Transverse colon (tissue), 4 donors: ENCODE data around the gene LAMTOR4. TPM values are rescaled to one million over a fixed set of nuclear protein-coding genes. Genes with fewer than 3 reads are reported as not detected.
A peak's percentile ranks its signal among the peaks of the same experiment; 100 is the strongest.

Experiments used
- DNase-seq: peaks from one replicate; pipeline ENCODE4 v3.0.0-alpha.2; 2019
- H3K27ac ChIP-seq, 4 donors: fragments of 200-600 bp; sonication (generic); 2 replicates each; pipeline ENCODE4 v1.5.1; 2016 to 2018; ENCODE audit warnings: inconsistent platforms in 4 of 4
- H3K27me3 ChIP-seq: fragments of 200-600 bp; sonication (generic); 2 replicates; pipeline ENCODE4 v1.5.1; 2017; ENCODE audit warnings: inconsistent platforms
- H3K36me3 ChIP-seq, 4 donors: fragments of 200-600 bp; sonication (generic); 2 replicates each; pipeline ENCODE4 v1.5.1; 2017 to 2019; ENCODE audit warnings: inconsistent platforms in 4 of 4
- H3K4me1 ChIP-seq, 4 donors: fragments of 200-600 bp; sonication (generic); 2 replicates each; pipeline ENCODE4 v1.5.1; 2017 to 2020; ENCODE audit warnings: inconsistent platforms in 4 of 4
- H3K4me3 ChIP-seq, 4 donors: fragments of 200-600 bp; sonication (generic); 1 replicate in 1 of 4; 2 replicates in 3 of 4; pipeline versions ENCODE4 v1.5.1 to v1.6.1; 2017 to 2019; ENCODE audit warnings: inconsistent platforms in 4 of 4
- H3K9me3 ChIP-seq, 2 donors: fragments of 200-600 bp; sonication (generic); 2 replicates each; pipeline ENCODE4 v1.5.1; 2017 to 2019; ENCODE audit warnings: inconsistent platforms in 2 of 2
- CTCF ChIP-seq, 5 experiments: fragments of 200-600 bp in 3 of 5; fragments of 450-650 bp in 2 of 5; sonication (generic) in 3 of 5; IDR thresholded peaks; 1 replicate in 2 of 5; 2 replicates in 3 of 5; pipeline ENCODE4 v1.5.1; 2016 to 2017; ENCODE audit warnings: antibody characterized with exemption in 5 of 5, inconsistent platforms in 3 of 5, mild to moderate bottlenecking in 2 of 5, moderate library complexity in 1 of 5
- EP300 ChIP-seq: sonication (generic); formaldehyde crosslinking; IDR thresholded peaks from one replicate; pipeline ENCODE4 v1.6.1; 2017; ENCODE audit warnings: antibody characterized with exemption, low read depth
- POLR2A ChIP-seq: fragments of 450-650 bp; IDR thresholded peaks from one replicate; pipeline ENCODE4 v1.6.1; 2016; ENCODE audit warnings: antibody characterized with exemption, mild to moderate bottlenecking, moderate library complexity
- POLR2AphosphoS5 ChIP-seq, 3 donors: sonication (generic); formaldehyde crosslinking; IDR thresholded peaks; one replicate each; pipeline ENCODE4 v1.6.1; 2016; ENCODE audit warnings: antibody characterized with exemption in 3 of 3
- WGBS, 2 donors: methylation state at CpG; one replicate each; pipeline ENCODE4 v1.1.5; 2018; ENCODE audit warnings: low coverage in 1 of 2; 5-methylcytosine and 5-hydroxymethylcytosine counted together
- in situ Hi-C, 4 donors: fragments of 200-750 bp; cut with MboI; loops; one replicate each; pipeline versions ENCODE4 v1.15.0 to v1.15.1; 2017; ENCODE audit warnings: low sequenced_read_pairs in 3 of 4, low pct_ligation_motif_present in 1 of 4, low pct_unique_long_range_greater_than_20kb in 1 of 4
- intact Hi-C: fragments of 100-400 bp; cut with DNase I; formaldehyde crosslinking; loops from one replicate; pipeline ENCODE4 v1.15.1; 2023; ENCODE audit warnings: low total_unique reads
- total RNA-seq, 4 donors: library from RNA; depleted of rRNA; stranded (reverse); fragments of >200 nt; gene quantifications; one replicate each; pipeline ENCODE4 v1.1.0, GENCODE V29; 2016

LAMTOR4 gene
- total RNA-seq, 4 donors from 2014 or later: 105 to 403 (median 256) TPM

GRCh38 chr7:100157334-100158228 lies 8.9 kb downstream of the LAMTOR4 start:
- Histone ChIP-seq H3K4me3 (peak overlapping the region; percentile 36 to 92 (median 74)), H3K27me3 (no peaks in the 10 kb centered on the region), H3K9me3 (no peaks in the 10 kb centered on the region), H3K36me3 (peaks cover 0 to 6% (median 0%) of the 10 kb centered on the region in 4 donors), H3K4me1 (peaks cover 24 to 62% (median 51%) of the 10 kb centered on the region in 4 donors), H3K27ac (peak overlapping the region; percentile 79 to 91 (median 90))
- in situ Hi-C loops: no loop called here
- WGBS, 2 donors: 39 to 59% methylated on average over 5 to 17 of the region's 32 CpGs
- peak; percentile 58 for DNase-seq
- intact Hi-C loops: loop anchor here (1.0 kb wide), 1 partner anchor 45 kb away; no protein-coding TSS in a partner anchor
- TF ChIP-seq POLR2A (no peak), CTCF (IDR thresholded peaks at IDR 0.05) (peak in 2 of 5 experiments; percentile 4 to 9)

- WGBS, 2 donors: 2% methylated on average over 73 of the region's 87 CpGs; no CpG with 5 or more reads in 1 of the 2 donors
- intact Hi-C loops: loop anchor here (1.0 kb wide), 1 partner anchor 44 kb away; no protein-coding TSS in a partner anchor
- peaks cover 0 to 6% (median 0%) of the 10 kb centered on the region in 4 donors for H3K36me3 ChIP-seq
- H3K4me3 ChIP-seq: peak within 1 kb of the TSS; percentile 36 to 92 (median 74)
- DNase-seq: peak; percentile 95
- peak within 1 kb of the TSS; percentile 79 to 91 (median 90) for H3K27ac ChIP-seq
- no peaks in the 10 kb centered on the region for H3K27me3 ChIP-seq
- no peaks in the 10 kb centered on the region for H3K9me3 ChIP-seq
- TF ChIP-seq POLR2A (peak; percentile 71), EP300 (no peak), POLR2AphosphoS5 (IDR thresholded peaks at IDR 0.05) (peak; percentile 56 to 81 (median 75)), CTCF (IDR thresholded peaks at IDR 0.05) (peak in 1 of 5 experiments; percentile 15)
- H3K4me1 ChIP-seq: peaks cover 20 to 62% (median 49%) of the 10 kb centered on the region in 4 donors
- in situ Hi-C loops: no loop called here
Measured at GRCh38 chr7:100158229-100159098, 9.7 kb downstream of the LAMTOR4 start, which contains the start of gene TRAPPC14. Gene TRAPPC14, minus strand, starts transcription at chr7:100158723. Its CDS starts 224 bp downstream, at chr7:100158499.

GRCh38 chr7:100159099-100159623 lies 10.4 kb downstream of the LAMTOR4 start:
- TF ChIP-seq EP300: no peak
- no peak for TF ChIP-seq POLR2AphosphoS5 (IDR thresholded peaks at IDR 0.05)
- no peak for TF ChIP-seq POLR2A
- TF ChIP-seq CTCF (IDR thresholded peaks at IDR 0.05): peak in 1 of 5 experiments; percentile 16
- Histone ChIP-seq H3K27ac (peak overlapping the region; percentile 79 to 91 (median 90)), H3K4me1 (peaks cover 20 to 56% (median 45%) of the 10 kb centered on the region in 4 donors), H3K27me3 (no peaks in the 10 kb centered on the region), H3K4me3 (peak overlapping the region; percentile 36 to 92 (median 74)), H3K36me3 (peaks cover 0 to 6% (median 0%) of the 10 kb centered on the region in 4 donors), H3K9me3 (no peaks in the 10 kb centered on the region)
- no peak for DNase-seq
- in situ Hi-C loops (no loop called here), intact Hi-C loops (no loop called here)
- 69% methylated on average over 7 of the region's 7 CpGs; no CpG with 5 or more reads in 1 of the 2 donors for WGBS, 2 donors
